GM18951 (cell line): ENCODE results near the gene RAB4A.
"Not testable (repeated sequence)": the region's sequence is repeated elsewhere in the genome, so short reads cannot be mapped to it uniquely, and the experiment has no call there.

ENCODE experiments used
- POLR2A ChIP-seq: IDR thresholded peaks from 4 replicates; pipeline ENCODE4 v1.6.1; 2011; ENCODE audit warnings: mild to moderate bottlenecking; ENCODE audit not compliant: insufficient read length, insufficient read depth; ENCODE audit errors: extremely low read depth
- in situ Hi-C: fragments of 300-500 bp; cut with MboI; formaldehyde crosslinking; loops from one replicate; pipeline ENCODE4 v1.12.0; 2022; ENCODE audit warnings: low sequenced_read_pairs, mixed read lengths, inconsistent platforms; ENCODE audit not compliant: unreplicated experiment

Gene RAB4A

DNA sequence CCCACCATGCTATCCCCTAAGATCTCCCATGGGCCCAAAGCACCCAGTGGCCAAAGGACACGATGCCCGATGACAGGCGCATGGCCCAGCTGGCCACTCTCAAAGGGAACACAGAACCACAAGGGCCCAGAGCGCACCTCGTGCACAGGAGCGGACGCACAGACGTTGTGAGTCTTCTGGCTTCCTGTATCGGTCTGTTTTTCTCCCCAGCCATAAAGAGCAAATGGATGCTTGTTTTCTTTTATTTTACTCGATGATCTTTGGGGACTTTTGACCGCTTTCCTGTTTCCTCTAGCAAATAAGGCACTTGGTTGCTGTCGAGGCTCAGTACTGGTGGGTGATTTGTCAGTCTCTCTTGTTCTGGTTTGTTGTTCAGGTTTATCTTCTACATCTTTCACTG lies 55.7 kb downstream of the RAB4A start:
- in situ Hi-C loops, result no loop called here
- TF ChIP-seq POLR2A, result no peak

- in situ Hi-C loops, result not testable (repeated sequence)
Measured at GRCh38 chr1:229327765-229328164, 56.9 kb downstream of the RAB4A start.

- TF ChIP-seq POLR2A, result no peak
- in situ Hi-C loops, result no loop called here
Measured at GRCh38 chr1:229328598-229329362, 57.9 kb downstream of the RAB4A start.

GRCh38 chr1:229334269-229334668 lies 63.4 kb downstream of the RAB4A start:
- in situ Hi-C loops, result no loop called here
- TF ChIP-seq POLR2A, result no peak

DNA sequence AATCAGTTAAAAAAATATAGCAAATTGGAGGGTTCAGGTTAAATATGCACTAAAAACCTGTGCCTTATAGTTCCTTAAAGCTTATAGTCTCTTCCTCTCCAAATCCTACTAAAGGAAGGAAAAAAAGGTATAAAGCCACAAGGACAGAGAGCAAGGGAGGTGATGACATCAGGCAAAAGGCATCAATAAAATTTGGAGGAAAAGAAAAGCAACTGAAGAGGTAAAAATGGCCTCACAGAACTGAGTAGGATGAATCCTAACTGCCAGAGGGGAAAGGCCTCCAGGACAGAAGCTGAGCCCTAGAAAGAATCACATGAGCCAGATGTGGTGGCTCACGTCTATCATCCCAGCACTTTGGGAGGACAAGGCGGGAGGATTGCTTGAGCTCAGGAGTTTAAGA lies 63.8 kb downstream of the RAB4A start:
- no peak for TF ChIP-seq POLR2A
- in situ Hi-C loops, result no loop called here

DNA sequence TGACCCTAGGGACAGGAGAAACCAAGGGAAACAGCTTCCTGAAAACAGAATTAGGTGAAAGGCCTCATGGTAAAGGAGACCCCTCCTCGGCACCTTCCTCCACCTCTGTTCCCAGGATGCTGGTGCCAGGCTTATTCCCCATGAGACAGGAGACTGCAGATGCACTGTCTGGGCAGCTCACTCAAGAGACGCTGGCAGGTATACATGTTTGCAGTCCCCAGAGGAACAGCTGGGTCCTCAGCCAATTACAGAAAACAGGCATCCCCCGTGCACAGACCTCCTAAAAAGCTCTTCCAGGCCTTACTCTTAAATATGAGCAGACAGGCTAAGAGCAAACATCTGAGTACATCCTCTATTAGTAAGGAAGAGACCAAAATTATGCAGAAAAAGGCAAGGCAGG lies 65.4 kb downstream of the RAB4A start:
- TF ChIP-seq POLR2A, result no peak
- in situ Hi-C loops, result no loop called here

- TF ChIP-seq POLR2A, result no peak
- in situ Hi-C loops, result no loop called here
Measured at GRCh38 chr1:229339086-229339485, 68.2 kb downstream of the RAB4A start.

DNA sequence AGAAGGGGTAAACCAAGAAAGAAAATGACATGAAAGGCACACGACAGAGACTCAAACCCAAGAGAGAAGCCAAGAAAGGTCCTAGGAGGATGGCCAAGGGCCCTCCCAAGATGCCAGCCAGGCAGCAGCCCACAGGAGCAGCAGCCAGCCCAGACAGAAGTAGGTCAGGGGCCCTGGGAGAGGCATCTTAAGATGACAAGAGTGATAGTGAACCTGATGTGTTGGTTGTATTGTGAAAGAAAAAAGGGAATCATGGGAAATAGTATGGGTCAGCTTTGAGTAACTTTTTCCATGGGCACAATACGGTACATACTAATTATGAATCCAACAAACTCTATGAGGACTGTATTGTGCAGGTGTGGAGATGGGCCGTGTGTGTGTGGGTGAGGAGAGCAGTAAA lies 68.6 kb downstream of the RAB4A start:
- in situ Hi-C loops, result no loop called here
- no peak for TF ChIP-seq POLR2A

DNA sequence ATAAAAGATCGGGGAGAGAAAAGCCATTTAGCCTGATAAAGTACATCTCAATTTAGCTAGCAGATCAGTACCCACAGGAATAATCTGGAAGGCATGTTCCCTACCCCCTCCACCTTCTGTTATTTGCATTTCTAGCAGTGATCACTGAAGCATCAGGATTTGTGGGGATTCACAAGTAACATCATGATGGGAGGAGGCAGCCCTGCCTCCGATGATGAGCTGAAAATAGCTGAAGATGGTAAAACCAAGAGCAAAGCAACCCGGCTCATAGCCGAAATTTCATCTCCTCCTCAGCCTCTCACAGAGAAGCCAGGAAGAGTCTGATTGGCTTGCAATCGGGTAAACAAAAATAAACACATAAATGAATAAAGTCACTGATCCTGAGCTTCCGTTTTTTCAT lies 69.6 kb downstream of the RAB4A start:
- in situ Hi-C loops, result no loop called here
- TF ChIP-seq POLR2A, result no peak

- in situ Hi-C loops, result no loop called here
- TF ChIP-seq POLR2A, result peak; percentile 82
Measured at GRCh38 chr1:229341774-229342655, 71.1 kb downstream of the RAB4A start.

GRCh38 chr1:229342656-229343569 lies 72.0 kb downstream of the RAB4A start, which contains the start of gene CCSAP:
Gene CCSAP (minus strand): TSS chr1:229343047. CDS start chr1:229342465, 582 bp downstream.
- peak; percentile 69 for TF ChIP-seq POLR2A
- in situ Hi-C loops, result no loop called here

DNA sequence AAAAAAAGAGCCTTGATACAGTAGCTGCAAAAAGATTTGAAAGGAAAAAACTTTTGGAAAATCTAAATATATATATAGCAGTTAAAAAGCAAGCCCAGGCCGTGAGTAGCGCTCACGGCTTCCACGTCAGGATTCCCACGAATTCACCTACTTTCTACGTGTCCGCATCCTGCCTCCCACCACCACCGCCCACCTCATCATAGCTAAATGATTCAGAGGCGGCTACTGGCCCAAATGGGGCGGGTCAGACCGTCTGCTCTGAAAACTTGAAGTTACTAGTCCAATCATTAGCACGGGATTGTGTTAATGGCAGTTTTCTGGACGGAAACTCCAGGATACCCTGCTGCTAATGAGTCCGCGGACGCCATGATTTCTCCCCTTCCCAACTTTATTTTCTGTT lies 73.2 kb downstream of the RAB4A start:
- no peak for TF ChIP-seq POLR2A
- in situ Hi-C loops, result no loop called here
